Panc1 (cell line): ENCODE measurements around the gene CAMKMT. TPM values are rescaled to one million over a fixed set of nuclear protein-coding genes. Genes with fewer than 3 reads are reported as not detected.

Source experiments
- ATAC-seq: fragments of 200-7000 bp; cut with Tn5 transposase; 2 replicates; pipeline ENCODE4 v1.9.1; 2020; ENCODE audit warnings: mild to moderate bottlenecking, moderate library complexity
- BruUV-seq: library from RNA; stranded (reverse); fragments of 400-500 nt; replicated peaks from 2 replicates; lab custom pipeline; 2021; lab: Mats Ljungman, UMichigan
- CTCF ChIA-PET: fragments of 300-600 bp; sonication (Branson Sonifier 250); formaldehyde crosslinking; loops from one replicate; lab custom pipeline; 2022; ENCODE audit warnings: antibody characterized with exemption; lab: Charles Lee
- POLR2A ChIA-PET: fragments of 300-600 bp; sonication (Branson Sonifier 250); formaldehyde crosslinking; loops from one replicate; lab custom pipeline; 2022; ENCODE audit warnings: antibody characterized with exemption; lab: Charles Lee
- DNase-seq: peaks from one replicate; pipeline ENCODE4 v3.0.0-alpha.2; 2010; ENCODE audit warnings: low read depth, low spot score
- H3K27ac ChIP-seq: 2 replicates; pipeline ENCODE4 v1.5.1; 2011; ENCODE audit warnings: mild to moderate bottlenecking, low read length, inconsistent platforms
- H3K27me3 ChIP-seq: fragments of 200-500 bp; sonication (Bioruptor generic); 2 replicates; pipeline ENCODE4 v1.6.0; 2014; ENCODE audit warnings: low read length, inconsistent platforms; ENCODE audit not compliant: control insufficient read depth, insufficient read depth
- H3K36me3 ChIP-seq: fragments of 200-500 bp; sonication (Bioruptor generic); 2 replicates; pipeline ENCODE4 v1.5.1; 2014; ENCODE audit warnings: inconsistent platforms, mild to moderate bottlenecking, low read length, moderate library complexity; ENCODE audit not compliant: control insufficient read depth, insufficient read depth
- H3K4me1 ChIP-seq: 2 replicates; pipeline ENCODE4 v1.5.1; 2011; ENCODE audit warnings: inconsistent platforms, mild to moderate bottlenecking, low read length, moderate library complexity; ENCODE audit not compliant: control insufficient read depth, insufficient read depth
- H3K4me3 ChIP-seq, 2 experiments: 2 replicates each; pipeline ENCODE4 v1.5.1; 2011 to 2012; ENCODE audit warnings: low read depth in 2 of 2, low read length in 2 of 2, mild to moderate bottlenecking in 2 of 2, inconsistent platforms in 1 of 2, moderate library complexity in 1 of 2
- H3K9me3 ChIP-seq: fragments of 200-500 bp; sonication (Bioruptor generic); 2 replicates; pipeline ENCODE4 v1.5.1; 2014; ENCODE audit warnings: low read depth, mild to moderate bottlenecking, inconsistent platforms, low read length, moderate library complexity; ENCODE audit not compliant: control insufficient read depth, insufficient read depth
- CTCF ChIP-seq: fragments of 450-650 bp; IDR thresholded peaks from 2 replicates; pipeline ENCODE4 v1.5.1; 2017; ENCODE audit warnings: mild to moderate bottlenecking
- POLR2AphosphoS5 ChIP-seq: IDR thresholded peaks from 2 replicates; pipeline ENCODE4 v1.6.1; 2012; ENCODE audit warnings: mild to moderate bottlenecking, low read depth, low read length, moderate library complexity
- SIN3A ChIP-seq: IDR thresholded peaks from 2 replicates; pipeline ENCODE4 v1.6.1; 2012; ENCODE audit warnings: low read depth, mild to moderate bottlenecking, low read length, moderate library complexity, borderline replicate concordance; ENCODE audit not compliant: insufficient read depth
- TCF7L2 ChIP-seq: IDR thresholded peaks from 2 replicates; pipeline ENCODE4 v1.6.1; 2011; ENCODE audit warnings: mild to moderate bottlenecking, low read depth, low read length, inconsistent platforms
- in situ Hi-C: cut with HindIII; loops from 2 replicates; pipeline ENCODE4 v1.10.0; 2016; ENCODE audit warnings: low sequenced_read_pairs, low pct_unique_long_range_greater_than_20kb
- intact Hi-C: fragments of 100-400 bp; cut with micrococcal nuclease; formaldehyde crosslinking; loops from one replicate; pipeline ENCODE4 v1.10.0; 2022; ENCODE audit not compliant: unreplicated experiment
- total RNA-seq: library from RNA; stranded (reverse); gene quantifications from one replicate; pipeline ENCODE4 v1.2.1, GENCODE V29; 2021; ENCODE audit not compliant: unreplicated experiment
- TF ChIP-seq, protein P1 (sequence below), 2 experiments: IDR thresholded peaks; 2 replicates each; pipeline ENCODE4 v1.6.1; 2011 to 2012; ENCODE audit warnings: low read depth in 2 of 2, control low read depth in 1 of 2, low read length in 1 of 2, mild to moderate bottlenecking in 1 of 2, moderate library complexity in 1 of 2; ENCODE audit not compliant: insufficient read depth in 1 of 2

Gene CAMKMT
- total RNA-seq, 1 experiment from 2014 or later = 12.6 TPM

DNA sequence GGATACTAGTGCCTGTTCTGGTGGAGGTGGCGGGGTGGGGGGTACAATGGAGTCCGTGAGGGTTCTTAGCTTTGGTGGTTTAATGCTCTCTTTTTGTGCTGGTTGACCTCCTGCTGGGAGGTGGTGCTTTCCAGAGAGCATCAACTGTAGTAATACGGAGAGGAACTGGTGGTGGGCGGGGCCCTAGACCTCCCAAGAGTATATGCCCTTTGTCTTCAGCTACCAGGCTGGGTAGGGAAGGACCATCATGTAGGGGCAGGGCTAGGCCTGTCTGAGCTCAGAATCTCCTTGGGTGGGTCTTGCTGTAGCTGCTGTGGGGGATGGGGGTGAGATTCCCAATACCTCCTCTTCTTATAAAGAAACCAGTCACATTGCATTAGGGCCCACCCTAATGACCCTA, 27.1 kb downstream of the CAMKMT start:
- DNase-seq = no peak
- in situ Hi-C loops (loop anchor here (25.0 kb wide), 1 partner anchor 98 kb away; no protein-coding TSS in a partner anchor), intact Hi-C loops (no loop called here)
- H3K27ac ChIP-seq = no peak overlapping the region
- CTCF ChIA-PET = interaction anchor here (0.7 kb wide), 1 partner anchor 14 kb away, joined by 9 read pairs; no protein-coding TSS in a partner anchor
- H3K27me3 ChIP-seq = no peaks in the 10 kb centered on the region
- no peak overlapping the region for H3K4me3 ChIP-seq
- H3K9me3 ChIP-seq = no peaks in the 10 kb centered on the region
- POLR2A ChIA-PET = no interaction called here
- H3K4me1 ChIP-seq = no peaks in the 10 kb centered on the region; the same call in 1 of the 2 replicates
- no peaks in the 10 kb centered on the region for H3K36me3 ChIP-seq
- no TSS peak for BruUV-seq
- ATAC-seq = no peak
- TF ChIP-seq POLR2AphosphoS5 (no peak), CTCF (no peak), TCF7L2 (no peak)

- in situ Hi-C loops = loop anchor here (25.0 kb wide), 1 partner anchor 97 kb away; no protein-coding TSS in a partner anchor
- H3K9me3 ChIP-seq = no peaks in the 10 kb centered on the region
These were observed 28.1 kb downstream of the CAMKMT start for GRCh38 chr2:44389895-44390294.

DNA sequence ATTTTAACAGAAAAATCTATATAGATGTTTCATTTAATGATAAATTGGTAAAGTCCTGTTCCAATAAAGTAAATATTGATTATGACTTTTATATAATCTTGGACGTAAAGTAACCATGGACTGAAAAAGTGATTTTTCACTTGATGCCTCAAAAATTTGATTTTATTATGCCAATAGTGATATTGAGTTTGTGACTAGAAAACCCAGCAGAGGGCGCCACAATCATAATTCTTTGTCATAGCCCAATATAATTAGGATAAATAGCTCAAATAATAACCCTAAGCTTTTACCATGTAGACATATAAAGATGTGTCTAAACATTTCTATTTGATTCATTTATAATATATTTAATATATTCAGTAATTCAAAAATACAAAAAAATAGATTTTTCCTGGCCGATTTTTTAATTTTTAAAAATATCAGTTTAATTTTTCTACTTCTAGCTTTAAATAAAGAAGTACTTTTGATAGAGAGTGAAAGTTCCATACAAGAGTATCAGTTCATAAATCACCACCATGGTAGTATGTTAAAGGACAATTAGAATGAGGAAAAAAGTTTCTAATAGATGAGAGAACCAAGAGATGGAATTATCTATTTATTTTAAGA, 30.7 kb downstream of the CAMKMT start:
- Histone ChIP-seq H3K9me3 (no peaks in the 10 kb centered on the region), H3K36me3 (no peaks in the 10 kb centered on the region), H3K27me3 (no peaks in the 10 kb centered on the region), H3K4me3 (no peak overlapping the region), H3K27ac (no peak overlapping the region), H3K4me1 (no peaks in the 10 kb centered on the region; the same call in 1 of the 2 replicates)
- ChIA-PET CTCF (interaction anchor here (0.5 to 2.2 kb wide), 5 partner anchors 84 to 563 kb away, joined by 3 to 15 read pairs (median 3); no protein-coding TSS in a partner anchor), POLR2A (no interaction called here)
- intact Hi-C loops (loop anchor here (5.0 kb wide), 3 partner anchors 85 to 565 kb away; no protein-coding TSS in a partner anchor), in situ Hi-C loops (loop anchor here (25.0 kb wide), 1 partner anchor 95 kb away; no protein-coding TSS in a partner anchor)
- DNase-seq (peak; percentile 8), ATAC-seq (no peak)
- no TSS peak for BruUV-seq
- TF ChIP-seq SIN3A (no peak), POLR2AphosphoS5 (no peak), CTCF (peak; percentile 69; the same call in 1 of the 2 replicates), TCF7L2 (no peak)
- TF ChIP-seq, protein P1, sequence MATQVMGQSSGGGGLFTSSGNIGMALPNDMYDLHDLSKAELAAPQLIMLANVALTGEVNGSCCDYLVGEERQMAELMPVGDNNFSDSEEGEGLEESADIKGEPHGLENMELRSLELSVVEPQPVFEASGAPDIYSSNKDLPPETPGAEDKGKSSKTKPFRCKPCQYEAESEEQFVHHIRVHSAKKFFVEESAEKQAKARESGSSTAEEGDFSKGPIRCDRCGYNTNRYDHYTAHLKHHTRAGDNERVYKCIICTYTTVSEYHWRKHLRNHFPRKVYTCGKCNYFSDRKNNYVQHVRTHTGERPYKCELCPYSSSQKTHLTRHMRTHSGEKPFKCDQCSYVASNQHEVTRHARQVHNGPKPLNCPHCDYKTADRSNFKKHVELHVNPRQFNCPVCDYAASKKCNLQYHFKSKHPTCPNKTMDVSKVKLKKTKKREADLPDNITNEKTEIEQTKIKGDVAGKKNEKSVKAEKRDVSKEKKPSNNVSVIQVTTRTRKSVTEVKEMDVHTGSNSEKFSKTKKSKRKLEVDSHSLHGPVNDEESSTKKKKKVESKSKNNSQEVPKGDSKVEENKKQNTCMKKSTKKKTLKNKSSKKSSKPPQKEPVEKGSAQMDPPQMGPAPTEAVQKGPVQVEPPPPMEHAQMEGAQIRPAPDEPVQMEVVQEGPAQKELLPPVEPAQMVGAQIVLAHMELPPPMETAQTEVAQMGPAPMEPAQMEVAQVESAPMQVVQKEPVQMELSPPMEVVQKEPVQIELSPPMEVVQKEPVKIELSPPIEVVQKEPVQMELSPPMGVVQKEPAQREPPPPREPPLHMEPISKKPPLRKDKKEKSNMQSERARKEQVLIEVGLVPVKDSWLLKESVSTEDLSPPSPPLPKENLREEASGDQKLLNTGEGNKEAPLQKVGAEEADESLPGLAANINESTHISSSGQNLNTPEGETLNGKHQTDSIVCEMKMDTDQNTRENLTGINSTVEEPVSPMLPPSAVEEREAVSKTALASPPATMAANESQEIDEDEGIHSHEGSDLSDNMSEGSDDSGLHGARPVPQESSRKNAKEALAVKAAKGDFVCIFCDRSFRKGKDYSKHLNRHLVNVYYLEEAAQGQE (IDR thresholded peaks at IDR 0.05; ENCODE audit: insufficient read depth in 1 of 2, low read depth in 2 of 2, low read length in 1 of 2) = no peak

More at GRCh38 chr2:44389895-44390294, 28.1 kb downstream of the CAMKMT start:
- no peaks in the 10 kb centered on the region; the same call in 1 of the 2 replicates for H3K4me1 ChIP-seq
- no peaks in the 10 kb centered on the region for H3K27me3 ChIP-seq
- no peak overlapping the region for H3K4me3 ChIP-seq
- DNase-seq (no peak), ATAC-seq (no peak)
- intact Hi-C loops = loop anchor here (5.0 kb wide), 3 partner anchors 87 to 567 kb away; no protein-coding TSS in a partner anchor
- ChIA-PET POLR2A (no interaction called here), CTCF (interaction anchor here (0.6 to 0.7 kb wide), 2 partner anchors 20 to 352 kb away, joined by 3 to 16 read pairs; no protein-coding TSS in a partner anchor)
- no peak overlapping the region for H3K27ac ChIP-seq
- TF ChIP-seq POLR2AphosphoS5 (no peak), CTCF (peak; percentile 33; the same call in 1 of the 2 replicates)
- H3K36me3 ChIP-seq = no peaks in the 10 kb centered on the region
- no TSS peak for BruUV-seq
